NCI-H2227 (cell line): ENCODE data around the gene CHAC1.

Experiments used
- DNase-seq: peaks from one replicate; lab custom pipeline; 2025; ENCODE audit not compliant: unreplicated experiment; lab: John Stamatoyannopoulos, UW

CHAC1 gene

GRCh38 chr15:40952901-40953712 lies at the start of gene CHAC1:
Gene CHAC1 (plus strand): TSS chr15:40953471. CDS start chr15:40953584, 113 bp downstream.
- DNase-seq, result peak; percentile 95

- DNase-seq, result no peak
These were observed 48.6 kb upstream of the CHAC1 start for GRCh38 chr15:40904552-40905201.

GRCh38 chr15:40906091-40906990 lies 46.9 kb upstream of the CHAC1 start:
- peak; percentile 83 for DNase-seq

GRCh38 chr15:40906991-40907802 lies 46.1 kb upstream of the CHAC1 start:
- peak; percentile 71 for DNase-seq

GRCh38 chr15:40908095-40908494 lies 45.2 kb upstream of the CHAC1 start:
- no peak for DNase-seq

- no peak for DNase-seq
These were observed 43.3 kb upstream of the CHAC1 start for GRCh38 chr15:40909662-40910630.

- DNase-seq, result peak; percentile 55
These were observed 42.1 kb upstream of the CHAC1 start for GRCh38 chr15:40911141-40911540.

- no peak for DNase-seq
These were observed 41.6 kb upstream of the CHAC1 start for GRCh38 chr15:40911693-40912092.

- no peak for DNase-seq
These were observed 40.8 kb upstream of the CHAC1 start for GRCh38 chr15:40912478-40912877.

- no peak for DNase-seq
These were observed 39.3 kb upstream of the CHAC1 start for GRCh38 chr15:40914013-40914412.

- no peak for DNase-seq
These were observed 38.8 kb upstream of the CHAC1 start for GRCh38 chr15:40914486-40914885.

GRCh38 chr15:40915116-40915661 lies 38.1 kb upstream of the CHAC1 start:
- no peak for DNase-seq

- DNase-seq, result no peak
These were observed 37.6 kb upstream of the CHAC1 start for GRCh38 chr15:40915679-40916078.

- no peak for DNase-seq
These were observed 35.7 kb upstream of the CHAC1 start for GRCh38 chr15:40917585-40917984.

- DNase-seq, result no peak
These were observed 35.0 kb upstream of the CHAC1 start for GRCh38 chr15:40918146-40918798.

- no peak for DNase-seq
These were observed 34.4 kb upstream of the CHAC1 start for GRCh38 chr15:40918799-40919392.

- DNase-seq, result no peak
These were observed 31.2 kb upstream of the CHAC1 start for GRCh38 chr15:40921949-40922607.

GRCh38 chr15:40922608-40923005 lies 30.7 kb upstream of the CHAC1 start:
- DNase-seq, result no peak
